Panc1 (cell line): ENCODE data around the gene KCNK10.

Experiments used
- REST ChIP-seq, 2 experiments: IDR thresholded peaks; 2 replicates each; pipeline ENCODE4 v1.6.1; 2011 to 2012; ENCODE audit warnings: low read depth in 2 of 2, control low read depth in 1 of 2, low read length in 1 of 2, mild to moderate bottlenecking in 1 of 2, moderate library complexity in 1 of 2; ENCODE audit not compliant: insufficient read depth in 1 of 2
- SIN3A ChIP-seq: IDR thresholded peaks from 2 replicates; pipeline ENCODE4 v1.6.1; 2012; ENCODE audit warnings: low read depth, mild to moderate bottlenecking, low read length, moderate library complexity, borderline replicate concordance; ENCODE audit not compliant: insufficient read depth
- TF ChIP-seq, protein P1 (sequence below): fragments of 450-650 bp; IDR thresholded peaks from 2 replicates; pipeline ENCODE4 v1.5.1; 2017; ENCODE audit warnings: mild to moderate bottlenecking

DNA sequence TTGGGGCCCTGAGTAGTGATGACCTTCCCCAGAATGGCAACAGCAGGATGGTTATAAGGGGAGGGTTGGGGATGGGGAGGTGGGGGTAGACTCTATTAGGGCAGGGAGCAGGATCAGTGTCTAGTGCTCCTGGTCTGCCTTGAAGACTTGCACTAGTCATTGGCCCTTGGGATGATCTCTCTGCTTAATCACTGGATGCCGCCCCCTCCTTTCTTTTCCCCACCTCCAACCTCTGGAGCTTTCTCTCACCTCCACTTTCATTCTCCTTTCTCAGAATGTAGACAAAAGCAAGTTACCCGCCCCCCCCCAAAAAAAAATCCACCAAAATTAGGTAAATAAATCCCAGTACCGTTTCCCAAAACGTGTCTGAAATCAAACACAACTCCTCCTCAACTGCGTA lies 2.8 kb upstream of the KCNK10 start:
- TF ChIP-seq, protein P1, sequence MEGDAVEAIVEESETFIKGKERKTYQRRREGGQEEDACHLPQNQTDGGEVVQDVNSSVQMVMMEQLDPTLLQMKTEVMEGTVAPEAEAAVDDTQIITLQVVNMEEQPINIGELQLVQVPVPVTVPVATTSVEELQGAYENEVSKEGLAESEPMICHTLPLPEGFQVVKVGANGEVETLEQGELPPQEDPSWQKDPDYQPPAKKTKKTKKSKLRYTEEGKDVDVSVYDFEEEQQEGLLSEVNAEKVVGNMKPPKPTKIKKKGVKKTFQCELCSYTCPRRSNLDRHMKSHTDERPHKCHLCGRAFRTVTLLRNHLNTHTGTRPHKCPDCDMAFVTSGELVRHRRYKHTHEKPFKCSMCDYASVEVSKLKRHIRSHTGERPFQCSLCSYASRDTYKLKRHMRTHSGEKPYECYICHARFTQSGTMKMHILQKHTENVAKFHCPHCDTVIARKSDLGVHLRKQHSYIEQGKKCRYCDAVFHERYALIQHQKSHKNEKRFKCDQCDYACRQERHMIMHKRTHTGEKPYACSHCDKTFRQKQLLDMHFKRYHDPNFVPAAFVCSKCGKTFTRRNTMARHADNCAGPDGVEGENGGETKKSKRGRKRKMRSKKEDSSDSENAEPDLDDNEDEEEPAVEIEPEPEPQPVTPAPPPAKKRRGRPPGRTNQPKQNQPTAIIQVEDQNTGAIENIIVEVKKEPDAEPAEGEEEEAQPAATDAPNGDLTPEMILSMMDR = no peak
- no peak for TF ChIP-seq REST (IDR thresholded peaks at IDR 0.05; ENCODE audit: insufficient read depth in 1 of 2, low read depth in 2 of 2, low read length in 1 of 2)
- no peak for TF ChIP-seq SIN3A
